Ectodermal cell (in vitro differentiated cells): ENCODE data around the gene ADAM22.

ENCODE experiments used
- H3K27ac ChIP-seq: 2 replicates; pipeline ENCODE4 v1.7.0; 2013; ENCODE audit warnings: mild to moderate bottlenecking, low read depth, low read length; ENCODE audit not compliant: insufficient read depth, poor library complexity, severe bottlenecking
- H3K27me3 ChIP-seq: 2 replicates; pipeline ENCODE4 v1.7.0; 2013; ENCODE audit warnings: mild to moderate bottlenecking, low read length; ENCODE audit not compliant: insufficient read depth, control insufficient read depth, poor library complexity, severe bottlenecking
- H3K36me3 ChIP-seq: one replicate; pipeline ENCODE4 v1.7.0; 2013; ENCODE audit warnings: low read length; ENCODE audit not compliant: control insufficient read depth, insufficient read depth
- H3K4me1 ChIP-seq: one replicate; pipeline ENCODE4 v1.7.0; 2013; ENCODE audit warnings: low read length; ENCODE audit not compliant: control insufficient read depth, insufficient read depth
- H3K4me3 ChIP-seq: 2 replicates; pipeline ENCODE4 v1.7.0; 2013; ENCODE audit warnings: low read depth, low read length, control low read depth; ENCODE audit not compliant: insufficient read depth
- H3K9me3 ChIP-seq: 2 replicates; pipeline ENCODE4 v1.7.0; 2013; ENCODE audit warnings: mild to moderate bottlenecking, low read length, moderate library complexity; ENCODE audit not compliant: control insufficient read depth
- WGBS, 2 experiments: methylation state at CpG; one replicate each; pipeline ENCODE4 v1.1.7; 2013; ENCODE audit warnings: missing lambda C conversion rate in 2 of 2; 5-methylcytosine and 5-hydroxymethylcytosine counted together

The ADAM22 gene

DNA sequence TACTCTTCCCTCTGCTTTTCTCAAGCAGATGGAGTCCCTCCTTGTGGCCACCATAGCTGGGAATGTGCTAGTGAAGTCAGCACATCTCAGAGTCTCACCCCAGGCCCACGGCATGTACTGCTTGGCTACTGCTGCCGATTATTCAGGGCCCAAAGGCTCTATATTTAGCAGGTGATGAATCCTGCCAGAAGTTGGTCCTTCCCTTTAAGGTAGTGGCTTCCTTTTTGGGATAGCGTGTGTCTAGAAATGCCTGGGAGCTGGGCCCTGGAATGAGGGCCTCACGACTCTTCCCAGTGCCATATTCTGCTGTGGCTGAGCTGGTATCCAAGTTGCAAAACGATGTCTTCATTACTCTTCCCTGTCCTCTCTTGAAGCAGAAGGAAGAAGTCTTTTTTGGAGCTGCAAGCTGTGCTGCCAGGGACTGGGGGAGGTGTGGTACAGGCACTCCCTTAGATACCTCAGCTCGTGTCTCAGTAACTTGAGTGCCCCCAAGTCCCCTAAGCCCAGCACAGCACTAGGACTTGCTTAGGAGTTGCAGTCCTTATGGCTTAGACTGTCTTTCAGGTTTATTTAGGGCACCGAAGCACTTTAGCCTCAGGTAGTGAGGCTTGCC is 100.1 kb downstream of the ADAM22 start:
- H3K36me3 ChIP-seq: no peaks in the 10 kb centered on the region
- WGBS, 2 experiments: 94% methylated on average over 7 of the region's 7 CpGs
- no peak overlapping the region for H3K27ac ChIP-seq
- H3K27me3 ChIP-seq: no peaks in the 10 kb centered on the region
- no peaks in the 10 kb centered on the region for H3K9me3 ChIP-seq
- H3K4me1 ChIP-seq: no peaks in the 10 kb centered on the region
- H3K4me3 ChIP-seq: no peak overlapping the region

DNA sequence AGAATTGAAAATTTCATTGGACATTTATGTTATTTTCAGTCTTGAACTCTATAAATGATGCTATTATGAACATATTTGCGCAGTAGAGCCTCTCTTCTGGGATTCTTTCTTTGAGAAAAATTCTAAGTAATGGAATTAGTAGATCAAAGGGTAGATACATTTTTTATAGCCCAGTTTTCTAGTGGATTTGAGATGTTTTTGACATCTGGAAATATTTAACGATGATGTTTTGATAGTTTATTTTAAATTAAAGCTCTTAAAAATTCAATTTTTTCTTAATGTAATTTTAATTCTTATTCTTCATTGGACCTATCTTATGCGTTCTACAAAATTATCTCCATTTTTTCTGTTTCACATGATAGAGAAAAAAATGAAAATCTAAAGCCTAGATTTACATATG is 103.0 kb downstream of the ADAM22 start:
- no peak overlapping the region for H3K4me3 ChIP-seq
- 57 to 100% methylated on average over 1 of the region's 3 CpGs for WGBS, 2 experiments
- H3K9me3 ChIP-seq: no peaks in the 10 kb centered on the region
- no peaks in the 10 kb centered on the region for H3K36me3 ChIP-seq
- no peaks in the 10 kb centered on the region for H3K27me3 ChIP-seq
- no peak overlapping the region for H3K27ac ChIP-seq
- no peaks in the 10 kb centered on the region for H3K4me1 ChIP-seq

DNA sequence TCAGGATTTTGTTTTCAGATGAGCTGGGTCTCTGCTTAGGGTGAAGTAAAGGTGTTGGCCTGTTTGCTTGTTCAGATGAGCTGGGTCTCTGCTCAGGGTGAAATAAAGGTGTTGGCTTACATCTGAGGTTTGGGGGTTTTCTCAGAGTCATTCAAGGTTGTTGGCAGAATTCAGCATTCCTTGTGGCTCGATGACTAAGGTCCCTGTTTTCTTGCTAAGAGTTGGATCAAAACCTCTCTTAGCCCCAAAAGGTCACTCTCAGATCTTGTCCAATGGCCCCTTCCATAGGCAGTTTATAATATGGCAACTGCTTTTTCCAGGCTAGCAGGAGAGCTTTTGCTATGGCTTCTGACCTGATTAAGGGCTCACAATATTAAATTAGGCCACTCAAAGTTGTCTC is 106.6 kb downstream of the ADAM22 start:
- Histone ChIP-seq H3K9me3 (no peaks in the 10 kb centered on the region), H3K27ac (no peak overlapping the region), H3K4me1 (no peaks in the 10 kb centered on the region), H3K36me3 (no peaks in the 10 kb centered on the region), H3K27me3 (no peaks in the 10 kb centered on the region), H3K4me3 (no peak overlapping the region)
- 87 to 92% methylated on average over 1 of the region's 1 CpG for WGBS, 2 experiments

DNA sequence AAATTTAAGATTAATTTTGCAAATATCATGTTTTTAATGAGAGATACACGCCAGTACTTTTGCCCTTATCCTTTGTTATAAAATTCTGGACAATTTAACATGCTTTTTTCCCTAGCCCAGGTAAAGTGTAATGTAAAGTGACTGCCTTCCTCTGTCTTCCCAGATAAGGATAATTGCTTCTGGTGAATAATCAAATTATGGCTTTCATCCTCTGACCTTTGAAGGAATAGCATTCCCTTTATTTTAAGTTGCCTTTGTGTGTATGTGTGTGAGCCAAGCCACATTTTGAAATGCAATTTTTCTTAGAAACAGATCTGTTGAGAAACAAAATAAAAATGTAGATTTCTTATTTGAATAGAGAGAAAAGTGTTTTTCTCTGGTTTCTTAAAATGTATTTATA is 107.5 kb downstream of the ADAM22 start:
- Histone ChIP-seq H3K4me3 (no peak overlapping the region), H3K4me1 (no peaks in the 10 kb centered on the region), H3K27me3 (no peaks in the 10 kb centered on the region), H3K9me3 (no peaks in the 10 kb centered on the region), H3K36me3 (no peaks in the 10 kb centered on the region), H3K27ac (no peak overlapping the region)
- 82% methylated on average over 1 of the region's 1 CpG; no CpG with 5 or more reads in 1 of the 2 experiments for WGBS, 2 experiments

DNA sequence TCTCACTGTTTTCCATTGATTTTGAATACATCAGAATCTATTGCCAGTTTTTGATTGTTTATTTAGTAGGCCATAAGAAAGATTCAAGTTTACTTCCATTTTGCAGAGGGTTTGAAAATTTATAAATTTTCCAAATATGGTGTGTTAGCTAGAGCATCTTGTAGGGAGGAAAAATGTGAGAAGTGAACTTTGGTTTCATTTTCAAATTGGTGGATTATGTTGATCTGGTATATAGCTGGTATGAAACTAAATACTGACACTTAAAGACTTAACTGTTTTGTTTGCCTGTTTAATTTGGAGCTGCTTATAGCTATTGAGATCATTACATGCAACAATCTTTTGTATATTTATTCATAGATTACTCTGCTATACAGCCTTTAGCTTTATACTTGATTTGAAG is 108.1 kb downstream of the ADAM22 start:
- no peak overlapping the region for H3K4me3 ChIP-seq
- no peaks in the 10 kb centered on the region for H3K36me3 ChIP-seq
- no peak overlapping the region for H3K27ac ChIP-seq
- H3K9me3 ChIP-seq: no peaks in the 10 kb centered on the region
- H3K4me1 ChIP-seq: no peaks in the 10 kb centered on the region
- H3K27me3 ChIP-seq: no peaks in the 10 kb centered on the region

GRCh38 chr7:88042803-88043202 is 108.8 kb downstream of the ADAM22 start:
- no peak overlapping the region for H3K4me3 ChIP-seq
- H3K36me3 ChIP-seq: no peaks in the 10 kb centered on the region
- no peak overlapping the region for H3K27ac ChIP-seq
- H3K27me3 ChIP-seq: no peaks in the 10 kb centered on the region
- H3K9me3 ChIP-seq: no peaks in the 10 kb centered on the region
- H3K4me1 ChIP-seq: no peaks in the 10 kb centered on the region
- 96 to 100% methylated on average over 1 of the region's 1 CpG for WGBS, 2 experiments

- 97 to 98% methylated on average over 2 of the region's 2 CpGs for WGBS, 2 experiments
- Histone ChIP-seq H3K9me3 (no peaks in the 10 kb centered on the region), H3K4me1 (no peaks in the 10 kb centered on the region), H3K27me3 (no peaks in the 10 kb centered on the region), H3K36me3 (no peaks in the 10 kb centered on the region), H3K27ac (no peak overlapping the region), H3K4me3 (no peak overlapping the region)
These were observed 110.0 kb downstream of the ADAM22 start for GRCh38 chr7:88044069-88044468.

- Histone ChIP-seq H3K4me1 (no peaks in the 10 kb centered on the region), H3K36me3 (no peaks in the 10 kb centered on the region), H3K27me3 (no peaks in the 10 kb centered on the region), H3K9me3 (no peaks in the 10 kb centered on the region), H3K27ac (no peak overlapping the region), H3K4me3 (no peak overlapping the region)
- 86 to 89% methylated on average over 1 of the region's 1 CpG for WGBS, 2 experiments
These were observed 113.0 kb downstream of the ADAM22 start for GRCh38 chr7:88046839-88047573.

DNA sequence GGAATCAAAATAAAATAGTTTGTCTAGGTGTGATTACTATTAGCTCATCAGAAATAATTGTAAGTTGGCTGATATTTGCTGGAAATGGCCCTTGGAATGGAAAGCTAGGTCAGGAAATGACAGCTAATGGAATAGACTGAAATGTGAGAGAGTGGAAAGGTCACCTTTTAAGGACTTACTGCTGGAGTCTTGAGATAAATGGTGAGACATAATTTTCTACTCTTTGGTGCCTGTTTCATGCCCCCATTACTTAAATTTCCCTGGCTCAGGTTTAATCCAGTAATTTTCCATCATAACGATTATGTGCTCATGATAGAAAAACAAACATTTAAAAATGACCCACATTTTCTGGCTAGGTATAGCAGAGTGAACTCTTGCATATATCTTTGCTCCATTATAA is 123.6 kb downstream of the ADAM22 start:
- no peak overlapping the region for H3K27ac ChIP-seq
- no peaks in the 10 kb centered on the region for H3K9me3 ChIP-seq
- H3K27me3 ChIP-seq: no peaks in the 10 kb centered on the region
- no peaks in the 10 kb centered on the region for H3K4me1 ChIP-seq
- 90 to 93% methylated on average over 1 of the region's 1 CpG for WGBS, 2 experiments
- H3K4me3 ChIP-seq: no peak overlapping the region
- no peaks in the 10 kb centered on the region for H3K36me3 ChIP-seq

- Histone ChIP-seq H3K36me3 (no peaks in the 10 kb centered on the region), H3K27ac (no peak overlapping the region), H3K27me3 (no peaks in the 10 kb centered on the region), H3K4me1 (no peaks in the 10 kb centered on the region), H3K4me3 (no peak overlapping the region), H3K9me3 (no peaks in the 10 kb centered on the region)
These were observed 128.2 kb downstream of the ADAM22 start for GRCh38 chr7:88062238-88062637.
